WI38 (cell line): Measurements from ENCODE around the gene ZEB1.

Source experiments
- H3K4me3 ChIP-seq: 2 replicates; pipeline ENCODE4 v1.5.1; 2011; ENCODE audit warnings: low read depth, mild to moderate bottlenecking, control low read depth, low read length
- TF ChIP-seq, protein P1 (sequence below): IDR thresholded peaks from 2 replicates; pipeline ENCODE4 v1.5.1; 2012; ENCODE audit warnings: low read depth, mild to moderate bottlenecking, control low read depth, low read length

Gene ZEB1

DNA sequence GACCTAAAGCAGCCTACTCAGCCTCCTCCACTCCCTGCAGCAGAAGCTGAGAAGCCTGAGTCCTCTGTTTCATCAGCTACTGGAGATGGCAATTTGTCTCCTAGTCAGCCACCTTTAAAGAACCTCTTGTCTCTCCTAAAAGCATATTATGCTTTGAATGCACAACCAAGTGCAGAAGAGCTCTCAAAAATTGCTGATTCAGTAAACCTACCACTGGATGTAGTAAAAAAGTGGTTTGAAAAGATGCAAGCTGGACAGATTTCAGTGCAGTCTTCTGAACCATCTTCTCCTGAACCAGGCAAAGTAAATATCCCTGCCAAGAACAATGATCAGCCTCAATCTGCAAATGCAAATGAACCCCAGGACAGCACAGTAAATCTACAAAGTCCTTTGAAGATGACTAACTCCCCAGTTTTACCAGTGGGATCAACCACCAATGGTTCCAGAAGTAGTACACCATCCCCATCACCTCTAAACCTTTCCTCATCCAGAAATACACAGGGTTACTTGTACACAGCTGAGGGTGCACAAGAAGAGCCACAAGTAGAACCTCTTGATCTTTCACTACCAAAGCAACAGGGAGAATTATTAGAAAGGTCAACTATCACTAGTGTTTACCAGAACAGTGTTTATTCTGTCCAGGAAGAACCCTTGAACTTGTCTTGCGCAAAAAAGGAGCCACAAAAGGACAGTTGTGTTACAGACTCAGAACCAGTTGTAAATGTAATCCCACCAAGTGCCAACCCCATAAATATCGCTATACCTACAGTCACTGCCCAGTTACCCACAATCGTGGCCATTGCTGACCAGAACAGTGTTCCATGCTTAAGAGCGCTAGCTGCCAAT is 202.2 kb downstream of the ZEB1 start:
- TF ChIP-seq, protein P1, sequence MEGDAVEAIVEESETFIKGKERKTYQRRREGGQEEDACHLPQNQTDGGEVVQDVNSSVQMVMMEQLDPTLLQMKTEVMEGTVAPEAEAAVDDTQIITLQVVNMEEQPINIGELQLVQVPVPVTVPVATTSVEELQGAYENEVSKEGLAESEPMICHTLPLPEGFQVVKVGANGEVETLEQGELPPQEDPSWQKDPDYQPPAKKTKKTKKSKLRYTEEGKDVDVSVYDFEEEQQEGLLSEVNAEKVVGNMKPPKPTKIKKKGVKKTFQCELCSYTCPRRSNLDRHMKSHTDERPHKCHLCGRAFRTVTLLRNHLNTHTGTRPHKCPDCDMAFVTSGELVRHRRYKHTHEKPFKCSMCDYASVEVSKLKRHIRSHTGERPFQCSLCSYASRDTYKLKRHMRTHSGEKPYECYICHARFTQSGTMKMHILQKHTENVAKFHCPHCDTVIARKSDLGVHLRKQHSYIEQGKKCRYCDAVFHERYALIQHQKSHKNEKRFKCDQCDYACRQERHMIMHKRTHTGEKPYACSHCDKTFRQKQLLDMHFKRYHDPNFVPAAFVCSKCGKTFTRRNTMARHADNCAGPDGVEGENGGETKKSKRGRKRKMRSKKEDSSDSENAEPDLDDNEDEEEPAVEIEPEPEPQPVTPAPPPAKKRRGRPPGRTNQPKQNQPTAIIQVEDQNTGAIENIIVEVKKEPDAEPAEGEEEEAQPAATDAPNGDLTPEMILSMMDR, result no peak
- no peak overlapping the region for H3K4me3 ChIP-seq

DNA sequence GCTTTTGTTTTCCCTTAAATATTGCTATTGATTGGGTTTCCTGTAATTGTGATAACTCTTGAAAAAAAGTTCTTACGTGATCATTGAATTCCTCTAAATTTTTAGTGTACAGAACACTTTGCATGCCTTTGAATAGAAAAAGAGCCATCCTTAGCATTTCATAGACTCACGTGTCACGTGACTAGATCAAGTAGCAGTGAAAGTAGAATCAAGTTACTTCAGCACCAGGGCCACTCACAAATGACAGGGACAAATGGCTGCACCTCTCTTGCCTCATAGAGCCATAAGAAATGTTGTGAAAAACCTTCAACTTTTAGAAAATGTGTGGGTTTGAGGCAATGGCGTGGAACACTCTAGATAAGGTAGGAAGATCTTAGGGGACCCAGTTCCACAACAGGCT is 203.8 kb downstream of the ZEB1 start:
- TF ChIP-seq, protein P1, result no peak
- H3K4me3 ChIP-seq, result no peak overlapping the region

DNA sequence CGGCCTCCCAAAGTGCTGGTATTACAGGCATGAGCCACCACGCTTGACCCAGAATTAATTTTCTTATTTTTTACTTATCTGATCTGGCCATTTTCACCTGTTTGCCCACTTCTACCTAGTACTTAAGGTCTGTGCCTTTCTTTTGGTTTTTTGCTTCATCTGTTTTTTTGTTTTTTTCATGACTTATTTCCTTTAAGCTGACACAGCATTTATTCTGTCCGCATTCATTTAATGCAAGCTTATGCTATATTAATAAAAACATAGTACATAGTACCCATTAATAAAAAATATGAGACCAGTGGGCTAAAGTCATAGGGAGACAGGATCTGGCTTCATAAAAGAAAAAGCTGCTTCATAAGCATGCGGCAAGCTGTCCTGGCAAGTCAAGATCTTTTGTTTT is 205.4 kb downstream of the ZEB1 start:
- H3K4me3 ChIP-seq, result no peak overlapping the region
- TF ChIP-seq, protein P1, result no peak

DNA sequence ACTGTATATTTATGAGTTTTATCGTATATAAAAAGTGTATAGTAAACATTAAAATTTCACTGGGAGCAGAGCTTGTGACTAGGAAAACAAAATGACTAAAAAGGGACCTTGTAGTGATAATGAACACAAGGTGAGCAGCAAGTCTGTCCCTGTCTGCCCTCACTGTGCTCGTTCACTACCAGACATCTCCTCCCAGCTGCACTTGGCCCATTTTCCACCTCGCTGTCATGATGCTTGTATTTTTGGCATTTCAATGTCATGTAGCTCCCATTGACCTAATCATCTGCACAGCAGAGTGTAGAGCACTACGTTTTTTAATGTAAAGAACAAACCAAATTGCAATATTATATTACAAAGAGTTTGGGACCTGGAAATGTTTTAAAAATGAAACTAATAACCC is 207.2 kb downstream of the ZEB1 start:
- no peak overlapping the region for H3K4me3 ChIP-seq
- TF ChIP-seq, protein P1, result no peak

DNA sequence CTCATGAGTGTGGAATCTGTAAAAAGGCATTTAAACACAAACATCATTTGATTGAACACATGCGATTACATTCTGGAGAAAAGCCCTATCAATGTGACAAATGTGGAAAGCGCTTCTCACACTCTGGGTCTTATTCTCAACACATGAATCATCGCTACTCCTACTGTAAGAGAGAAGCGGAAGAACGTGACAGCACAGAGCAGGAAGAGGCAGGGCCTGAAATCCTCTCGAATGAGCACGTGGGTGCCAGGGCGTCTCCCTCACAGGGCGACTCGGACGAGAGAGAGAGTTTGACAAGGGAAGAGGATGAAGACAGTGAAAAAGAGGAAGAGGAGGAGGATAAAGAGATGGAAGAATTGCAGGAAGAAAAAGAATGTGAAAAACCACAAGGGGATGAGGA is 207.7 kb downstream of the ZEB1 start:
- no peak overlapping the region for H3K4me3 ChIP-seq
- TF ChIP-seq, protein P1, result no peak

DNA sequence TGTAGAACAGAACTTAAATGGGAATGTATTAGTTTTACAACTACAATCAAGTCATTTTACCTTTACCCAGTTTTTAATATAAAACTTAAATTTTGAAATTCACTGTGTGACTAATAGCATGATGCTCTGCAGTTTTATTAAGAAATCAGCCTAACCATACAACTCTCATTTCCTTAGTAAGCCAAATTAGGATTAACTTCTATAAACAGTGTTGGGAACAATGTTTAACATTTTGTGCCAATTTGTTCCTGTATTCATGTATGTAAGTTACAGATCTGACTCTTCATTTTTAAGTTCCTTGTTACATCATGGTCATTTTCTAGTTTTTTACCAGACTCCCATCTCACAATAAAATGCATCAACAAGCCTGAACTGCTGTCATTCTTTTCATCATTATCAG is 209.8 kb downstream of the ZEB1 start:
- H3K4me3 ChIP-seq, result no peak overlapping the region
- TF ChIP-seq, protein P1, result no peak

DNA sequence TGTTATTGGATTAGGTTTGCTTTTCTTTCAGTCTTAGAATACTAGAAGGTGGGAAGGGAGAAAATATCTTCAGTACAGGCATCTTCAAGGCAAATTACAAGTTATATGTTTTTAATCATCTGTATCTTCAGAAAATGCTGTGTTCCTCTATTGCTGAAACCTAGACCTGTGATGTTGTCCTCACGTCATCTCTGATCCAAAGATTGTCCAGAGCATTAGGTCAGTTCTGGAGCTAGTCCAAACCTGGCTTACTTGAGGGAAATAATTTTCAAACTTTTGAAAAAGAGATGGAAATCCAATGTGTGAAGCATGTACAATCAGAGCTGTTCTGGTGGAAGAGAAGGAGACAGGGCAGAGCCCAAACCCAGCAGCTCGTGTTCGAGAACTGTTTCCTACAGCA is 217.3 kb downstream of the ZEB1 start:
- H3K4me3 ChIP-seq, result no peak overlapping the region
- TF ChIP-seq, protein P1, result no peak
